SK-N-MC (cell line): Measurements from ENCODE around the gene PRICKLE1.

Experiments
- EZH2 ChIP-seq: fragments of 200-600 bp; sonication (generic); IDR thresholded peaks from one replicate; pipeline ENCODE4 v1.6.1; 2017; ENCODE audit warnings: antibody characterized with exemption
- POLR2AphosphoS5 ChIP-seq: IDR thresholded peaks from 2 replicates; pipeline ENCODE4 v1.6.1; 2012; ENCODE audit warnings: mild to moderate bottlenecking, low read depth, low read length, borderline replicate concordance

- TF ChIP-seq POLR2AphosphoS5 (no peak), EZH2 (no peak)
Observed at GRCh38 chr12:42530284-42530683, 59.3 kb downstream of the PRICKLE1 start.
